ENCODE results near the gene UBALD2. TPM values are rescaled to one million over a fixed set of nuclear protein-coding genes. Genes with fewer than 3 reads are reported as not detected.

Gene UBALD2
- total and polyA plus RNA-seq, 2 of the 13 experiments (the other 11 are each of a cell fraction or from before 2014, with no cell fraction given): 3.3 to 89.7 TPM

DNA sequence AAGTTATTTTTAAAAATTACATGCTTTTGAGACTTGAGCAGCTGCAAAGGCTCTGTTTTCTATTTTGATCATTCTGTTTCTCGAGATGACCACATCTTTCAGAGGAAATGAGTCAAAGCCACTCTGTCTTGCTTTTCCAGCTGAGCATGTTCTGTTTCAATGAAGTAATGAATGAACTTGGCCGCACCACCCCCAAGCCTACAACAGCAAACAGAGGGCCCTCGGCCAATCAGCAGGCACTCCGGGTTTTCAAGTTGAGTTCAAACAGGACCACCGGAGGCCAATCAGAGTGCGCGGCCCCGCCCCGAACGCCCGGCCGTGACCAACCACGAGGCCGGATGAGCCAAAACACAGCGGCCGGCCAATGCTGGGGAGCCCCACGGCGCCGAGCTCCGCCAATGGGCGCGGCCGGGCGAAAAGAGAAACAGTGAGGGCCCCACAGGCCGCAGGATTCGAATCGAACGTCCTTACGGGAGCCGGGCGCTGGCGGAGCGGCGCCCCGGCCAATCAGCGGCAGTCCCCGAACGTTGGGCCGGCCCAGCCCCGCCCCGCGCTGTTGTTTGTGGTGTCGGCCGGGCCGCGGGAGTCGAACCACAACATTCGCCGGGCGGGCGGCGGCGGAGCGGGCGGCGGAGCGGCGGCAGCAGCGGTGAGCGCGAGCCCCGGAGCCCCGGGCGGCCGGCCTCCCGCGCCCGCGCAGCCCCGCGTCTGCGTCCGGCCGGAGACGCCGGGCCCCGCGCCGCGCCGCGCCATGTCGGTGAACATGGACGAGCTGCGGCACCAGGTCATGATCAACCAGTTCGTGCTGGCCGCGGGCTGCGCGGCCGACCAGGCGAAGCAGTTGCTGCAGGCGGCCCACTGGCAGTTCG, at the start of gene UBALD2 (continued):
- TF ChIP-seq, protein P1, sequence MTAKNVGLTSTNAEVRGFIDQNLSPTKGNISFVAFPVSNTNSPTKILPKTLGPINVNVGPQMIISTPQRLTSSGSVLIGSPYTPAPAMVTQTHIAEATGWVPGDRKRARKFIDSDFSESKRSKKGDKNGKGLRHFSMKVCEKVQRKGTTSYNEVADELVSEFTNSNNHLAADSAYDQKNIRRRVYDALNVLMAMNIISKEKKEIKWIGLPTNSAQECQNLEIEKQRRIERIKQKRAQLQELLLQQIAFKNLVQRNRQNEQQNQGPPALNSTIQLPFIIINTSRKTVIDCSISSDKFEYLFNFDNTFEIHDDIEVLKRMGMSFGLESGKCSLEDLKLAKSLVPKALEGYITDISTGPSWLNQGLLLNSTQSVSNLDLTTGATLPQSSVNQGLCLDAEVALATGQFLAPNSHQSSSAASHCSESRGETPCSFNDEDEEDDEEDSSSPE (CRISPR knock-in tag; IDR thresholded peaks at IDR 0.05): peak; percentile 93
- peak; percentile 86 for TF ChIP-seq ZSCAN21 (CRISPR knock-in tag; IDR thresholded peaks at IDR 0.05; ENCODE audit: borderline replicate concordance)
- no peak; the same call in 1 of the 2 replicates for TF ChIP-seq ZNF136 (CRISPR knock-in tag; IDR thresholded peaks at IDR 0.05; ENCODE audit: low read depth)
- no peak for TF ChIP-seq SIX1 (CRISPR knock-in tag; IDR thresholded peaks at IDR 0.05; ENCODE audit: borderline replicate concordance)
- TF ChIP-seq ZNF256 (CRISPR knock-in tag; conservative IDR thresholded peaks at IDR 0.05): no peak
- TF ChIP-seq ZNF460 (CRISPR knock-in tag; IDR thresholded peaks at IDR 0.05; ENCODE audit: borderline replicate concordance): no peak
- no peak for TF ChIP-seq PAWR (CRISPR knock-in tag; IDR thresholded peaks at IDR 0.05; ENCODE audit: borderline replicate concordance)
- TF ChIP-seq ZNF816 (CRISPR knock-in tag; IDR thresholded peaks at IDR 0.05; ENCODE audit: borderline replicate concordance): no peak
- TF ChIP-seq, protein P2, sequence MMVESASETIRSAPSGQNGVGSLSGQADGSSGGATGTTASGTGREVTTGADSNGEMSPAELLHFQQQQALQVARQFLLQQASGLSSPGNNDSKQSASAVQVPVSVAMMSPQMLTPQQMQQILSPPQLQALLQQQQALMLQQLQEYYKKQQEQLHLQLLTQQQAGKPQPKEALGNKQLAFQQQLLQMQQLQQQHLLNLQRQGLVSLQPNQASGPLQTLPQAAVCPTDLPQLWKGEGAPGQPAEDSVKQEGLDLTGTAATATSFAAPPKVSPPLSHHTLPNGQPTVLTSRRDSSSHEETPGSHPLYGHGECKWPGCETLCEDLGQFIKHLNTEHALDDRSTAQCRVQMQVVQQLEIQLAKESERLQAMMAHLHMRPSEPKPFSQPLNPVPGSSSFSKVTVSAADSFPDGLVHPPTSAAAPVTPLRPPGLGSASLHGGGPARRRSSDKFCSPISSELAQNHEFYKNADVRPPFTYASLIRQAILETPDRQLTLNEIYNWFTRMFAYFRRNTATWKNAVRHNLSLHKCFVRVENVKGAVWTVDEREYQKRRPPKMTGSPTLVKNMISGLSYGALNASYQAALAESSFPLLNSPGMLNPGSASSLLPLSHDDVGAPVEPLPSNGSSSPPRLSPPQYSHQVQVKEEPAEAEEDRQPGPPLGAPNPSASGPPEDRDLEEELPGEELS (CRISPR knock-in tag; IDR thresholded peaks at IDR 0.05): peak; percentile 66
- peak; percentile 97 for TF ChIP-seq ZNF878 (CRISPR knock-in tag; IDR thresholded peaks at IDR 0.05)
- TF ChIP-seq ZNF20 (CRISPR knock-in tag; IDR thresholded peaks at IDR 0.05): no peak
- no peak for TF ChIP-seq CBX2 (IDR thresholded peaks at IDR 0.05; ENCODE audit: low read depth, low read length)
- peak; percentile 89; the same call in 1 of the 2 replicates for TF ChIP-seq CBX2 (CRISPR knock-in tag; IDR thresholded peaks at IDR 0.05; ENCODE audit: low read depth)
- TF ChIP-seq ZNF614 (CRISPR knock-in tag; IDR thresholded peaks at IDR 0.05; ENCODE audit: borderline replicate concordance): no peak
- no peak for TF ChIP-seq DPF2 (CRISPR knock-in tag; IDR thresholded peaks at IDR 0.05; ENCODE audit: borderline replicate concordance, low read depth)
- TF ChIP-seq, protein P3, sequence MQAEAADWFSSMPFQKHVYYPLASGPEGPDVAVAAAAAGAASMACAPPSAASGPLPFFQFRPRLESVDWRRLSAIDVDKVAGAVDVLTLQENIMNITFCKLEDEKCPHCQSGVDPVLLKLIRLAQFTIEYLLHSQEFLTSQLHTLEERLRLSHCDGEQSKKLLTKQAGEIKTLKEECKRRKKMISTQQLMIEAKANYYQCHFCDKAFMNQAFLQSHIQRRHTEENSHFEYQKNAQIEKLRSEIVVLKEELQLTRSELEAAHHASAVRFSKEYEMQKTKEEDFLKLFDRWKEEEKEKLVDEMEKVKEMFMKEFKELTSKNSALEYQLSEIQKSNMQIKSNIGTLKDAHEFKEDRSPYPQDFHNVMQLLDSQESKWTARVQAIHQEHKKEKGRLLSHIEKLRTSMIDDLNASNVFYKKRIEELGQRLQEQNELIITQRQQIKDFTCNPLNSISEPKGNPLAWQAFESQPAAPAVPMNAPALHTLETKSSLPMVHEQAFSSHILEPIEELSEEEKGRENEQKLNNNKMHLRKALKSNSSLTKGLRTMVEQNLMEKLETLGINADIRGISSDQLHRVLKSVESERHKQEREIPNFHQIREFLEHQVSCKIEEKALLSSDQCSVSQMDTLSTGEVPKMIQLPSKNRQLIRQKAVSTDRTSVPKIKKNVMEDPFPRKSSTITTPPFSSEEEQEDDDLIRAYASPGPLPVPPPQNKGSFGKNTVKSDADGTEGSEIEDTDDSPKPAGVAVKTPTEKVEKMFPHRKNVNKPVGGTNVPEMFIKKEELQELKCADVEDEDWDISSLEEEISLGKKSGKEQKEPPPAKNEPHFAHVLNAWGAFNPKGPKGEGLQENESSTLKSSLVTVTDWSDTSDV (CRISPR knock-in tag; IDR thresholded peaks at IDR 0.05): no peak
- peak; percentile 20; the same call in 1 of the 2 replicates for TF ChIP-seq YEATS4 (CRISPR knock-in tag; IDR thresholded peaks at IDR 0.05; ENCODE audit: borderline replicate concordance)
- no peak for TF ChIP-seq SRSF4 (IDR thresholded peaks at IDR 0.05; ENCODE audit: low read depth, low read length, poor library complexity, severe bottlenecking)
- TF ChIP-seq HNF4G (IDR thresholded peaks at IDR 0.05; ENCODE audit: borderline replicate concordance, low read depth, low read length): peak; percentile 20; the same call in 1 of the 2 replicates
- no peak for TF ChIP-seq HNF4G (CRISPR knock-in tag; IDR thresholded peaks at IDR 0.05; ENCODE audit: borderline replicate concordance, low read depth)
- TF ChIP-seq FOXP1 (IDR thresholded peaks at IDR 0.05): 0 out of 2 replicates have a peak, but pooled peaks have one; percentile 15
- TF ChIP-seq FOXP1 (CRISPR knock-in tag; IDR thresholded peaks at IDR 0.05): no peak
- TF ChIP-seq KAT7 (CRISPR knock-in tag; IDR thresholded peaks at IDR 0.05; ENCODE audit: borderline replicate concordance): no peak
- TF ChIP-seq HNRNPK (IDR thresholded peaks at IDR 0.05; ENCODE audit: low read depth, low read length, poor library complexity, severe bottlenecking): no peak

Data from HepG2 (cell line).